Thoracic aorta (tissue), 2 donors: ENCODE data around the gene ATAT1. TPM values are rescaled to one million over a fixed set of nuclear protein-coding genes. Genes with fewer than 3 reads are reported as not detected.

Experiments used
- ATAC-seq: fragments of 150-250 bp; one replicate; pipeline ENCODE4 v1.8.0; 2017; ENCODE audit warnings: low read depth; ENCODE audit not compliant: insufficient number of reproducible peaks, low FRiP score
- DNase-seq: peaks from one replicate; pipeline ENCODE4 v3.0.0-alpha.2; 2020; ENCODE audit warnings: low spot score
- H3K27ac ChIP-seq, 2 donors: fragments of 200-600 bp; sonication (generic); 1 replicate in 1 of 2; 2 replicates in 1 of 2; pipeline ENCODE4 v1.5.1; 2016; ENCODE audit warnings: mild to moderate bottlenecking in 2 of 2, moderate library complexity in 2 of 2
- H3K27me3 ChIP-seq: fragments of 200-600 bp; sonication (generic); replicated peaks from 2 replicates; pipeline ENCODE4 v1.6.0; 2016; ENCODE audit warnings: mild to moderate bottlenecking; ENCODE audit not compliant: insufficient read depth
- H3K36me3 ChIP-seq: fragments of 200-600 bp; sonication (generic); one replicate; pipeline ENCODE4 v1.5.1; 2016
- H3K4me1 ChIP-seq, 2 donors: fragments of 200-600 bp; sonication (generic); 1 replicate in 1 of 2; 2 replicates in 1 of 2; pipeline versions ENCODE4 v1.5.1 to v1.6.0; 2016; ENCODE audit warnings: low read depth in 2 of 2, mild to moderate bottlenecking in 1 of 2; ENCODE audit not compliant: control insufficient read depth in 1 of 2
- H3K4me3 ChIP-seq: fragments of 200-600 bp; sonication (generic); 2 replicates; pipeline ENCODE4 v1.5.1; 2016; ENCODE audit warnings: mild to moderate bottlenecking
- H3K9me3 ChIP-seq: fragments of 200-600 bp; sonication (generic); 2 replicates; pipeline ENCODE4 v1.5.1; 2016
- total RNA-seq, 2 donors: library from RNA; depleted of rRNA; stranded (reverse); fragments of >200 nt; gene quantifications; one replicate each; pipeline versions ENCODE4 v1.1.0 to v1.2.3, GENCODE V29; 2016
- TF ChIP-seq, protein P1 (sequence below): fragments of 200-600 bp; sonication (generic); IDR thresholded peaks from one replicate; pipeline ENCODE4 v1.5.1; 2019; ENCODE audit warnings: antibody characterized with exemption

The ATAT1 gene
- total RNA-seq, 2 donors from 2014 or later: 4.1 to 12.2 TPM

DNA sequence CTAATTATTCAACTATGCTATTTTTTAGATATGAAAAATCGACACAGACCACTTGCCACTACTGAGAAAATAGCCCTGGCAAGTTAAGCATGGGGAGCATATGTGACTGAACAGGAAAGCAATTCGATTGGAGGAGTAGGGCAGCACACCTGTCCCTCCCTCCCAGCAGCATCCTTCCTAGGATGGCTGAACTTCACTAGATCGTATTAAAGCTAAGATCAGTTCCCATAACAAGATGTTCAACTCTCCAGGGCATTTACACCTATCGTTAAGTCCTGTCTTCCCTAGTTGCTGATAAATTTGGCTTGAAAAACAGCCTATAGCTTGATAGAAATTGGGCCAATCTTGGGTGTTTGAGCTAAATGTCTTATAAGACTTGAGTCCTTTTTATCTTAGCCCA is 16.6 kb upstream of the ATAT1 start:
- H3K27me3 ChIP-seq: no peaks in the 10 kb centered on the region
- no peak for DNase-seq
- TF ChIP-seq, protein P1, sequence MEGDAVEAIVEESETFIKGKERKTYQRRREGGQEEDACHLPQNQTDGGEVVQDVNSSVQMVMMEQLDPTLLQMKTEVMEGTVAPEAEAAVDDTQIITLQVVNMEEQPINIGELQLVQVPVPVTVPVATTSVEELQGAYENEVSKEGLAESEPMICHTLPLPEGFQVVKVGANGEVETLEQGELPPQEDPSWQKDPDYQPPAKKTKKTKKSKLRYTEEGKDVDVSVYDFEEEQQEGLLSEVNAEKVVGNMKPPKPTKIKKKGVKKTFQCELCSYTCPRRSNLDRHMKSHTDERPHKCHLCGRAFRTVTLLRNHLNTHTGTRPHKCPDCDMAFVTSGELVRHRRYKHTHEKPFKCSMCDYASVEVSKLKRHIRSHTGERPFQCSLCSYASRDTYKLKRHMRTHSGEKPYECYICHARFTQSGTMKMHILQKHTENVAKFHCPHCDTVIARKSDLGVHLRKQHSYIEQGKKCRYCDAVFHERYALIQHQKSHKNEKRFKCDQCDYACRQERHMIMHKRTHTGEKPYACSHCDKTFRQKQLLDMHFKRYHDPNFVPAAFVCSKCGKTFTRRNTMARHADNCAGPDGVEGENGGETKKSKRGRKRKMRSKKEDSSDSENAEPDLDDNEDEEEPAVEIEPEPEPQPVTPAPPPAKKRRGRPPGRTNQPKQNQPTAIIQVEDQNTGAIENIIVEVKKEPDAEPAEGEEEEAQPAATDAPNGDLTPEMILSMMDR: no peak
- no peak for ATAC-seq
- peaks cover 38% of the 10 kb centered on the region for H3K36me3 ChIP-seq
- no peak overlapping the region for H3K27ac ChIP-seq
- H3K4me1 ChIP-seq: peaks cover 25 to 52% of the 10 kb centered on the region in 2 donors
- no peak overlapping the region for H3K4me3 ChIP-seq
- no peaks in the 10 kb centered on the region for H3K9me3 ChIP-seq

DNA sequence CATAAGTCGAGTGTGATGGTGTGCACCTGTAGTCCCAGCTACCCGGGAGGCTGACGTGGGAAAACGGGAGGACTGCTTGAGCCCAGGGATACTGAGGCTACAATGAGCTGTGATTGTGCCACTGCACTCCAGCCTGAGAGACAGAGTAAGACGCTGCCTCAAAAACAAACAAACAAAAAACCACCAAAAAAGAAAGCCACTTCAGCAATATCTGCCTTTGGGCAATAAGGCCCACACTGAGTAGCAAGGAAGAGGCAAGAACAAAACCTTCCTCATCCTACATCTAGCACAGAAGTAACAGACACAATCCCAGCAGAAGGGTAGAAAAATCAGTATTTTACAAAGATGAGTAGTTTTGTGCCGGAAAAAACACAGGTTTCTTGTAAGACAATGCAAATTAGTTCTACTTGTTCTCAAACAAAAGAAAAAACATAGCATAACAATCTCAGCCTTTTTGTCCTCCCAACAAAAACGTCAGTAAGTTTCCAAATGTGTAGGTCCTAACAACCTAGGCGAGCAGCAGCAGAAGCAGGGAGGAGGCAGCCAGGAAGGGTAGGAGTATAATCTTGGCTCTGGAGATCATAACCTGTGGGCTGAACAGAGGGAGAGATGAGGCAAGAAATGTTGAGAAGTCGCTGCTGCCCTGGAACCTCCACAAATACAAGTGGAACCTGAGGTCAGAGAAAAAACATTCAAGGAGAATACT is 15.4 kb upstream of the ATAT1 start:
- ATAC-seq (no peak), DNase-seq (no peak)
- Histone ChIP-seq H3K4me1 (peaks cover 25 to 52% of the 10 kb centered on the region in 2 donors), H3K4me3 (no peak overlapping the region), H3K27ac (peak overlapping the region in 1 of 2 donors; percentile 8), H3K9me3 (no peaks in the 10 kb centered on the region), H3K27me3 (no peaks in the 10 kb centered on the region), H3K36me3 (peaks cover 26% of the 10 kb centered on the region)
- TF ChIP-seq, protein P1: no peak

DNA sequence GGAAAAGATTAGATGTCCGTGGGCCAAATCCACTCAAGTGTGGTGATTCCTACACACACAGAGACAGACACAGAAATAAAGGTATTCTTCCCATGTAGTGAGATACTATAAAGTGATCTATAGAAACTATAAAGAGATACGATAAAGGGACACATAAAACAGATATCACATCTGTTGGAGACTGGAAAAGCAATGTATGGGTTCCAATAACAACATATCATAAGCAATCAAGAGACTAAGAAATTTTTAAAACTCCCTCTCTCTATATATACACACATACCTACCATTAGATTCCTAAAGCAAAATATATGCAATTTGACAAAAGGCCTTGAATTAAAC is 14.8 kb upstream of the ATAT1 start:
- peaks cover 25 to 52% of the 10 kb centered on the region in 2 donors for H3K4me1 ChIP-seq
- peaks cover 25% of the 10 kb centered on the region for H3K36me3 ChIP-seq
- no peak for ATAC-seq
- H3K27ac ChIP-seq: peak overlapping the region in 1 of 2 donors; percentile 94
- TF ChIP-seq, protein P1: no peak
- no peaks in the 10 kb centered on the region for H3K27me3 ChIP-seq
- DNase-seq: no peak
- no peaks in the 10 kb centered on the region for H3K9me3 ChIP-seq
- H3K4me3 ChIP-seq: no peak overlapping the region

DNA sequence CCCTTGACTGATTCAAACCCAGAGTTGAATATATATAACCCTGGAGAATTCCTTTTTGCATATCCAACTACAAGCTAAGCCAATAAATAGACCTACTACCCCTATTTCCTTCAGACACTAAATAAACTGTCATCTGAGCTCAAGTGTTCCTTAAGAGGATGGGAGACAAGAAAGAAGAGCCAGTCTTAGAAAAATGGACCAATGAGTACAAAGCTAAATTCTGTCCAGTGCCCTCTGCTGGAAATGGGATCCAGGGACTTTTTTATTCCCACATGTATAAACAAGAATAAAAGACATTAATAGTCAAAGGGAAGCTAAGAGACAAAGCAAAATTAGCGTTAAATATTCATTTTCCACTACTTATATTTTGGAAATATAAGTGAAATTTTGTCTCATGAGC is 14.5 kb upstream of the ATAT1 start:
- Histone ChIP-seq H3K27ac (peak overlapping the region in 1 of 2 donors; percentile 94), H3K4me3 (no peak overlapping the region), H3K4me1 (peaks cover 25 to 52% of the 10 kb centered on the region in 2 donors), H3K36me3 (peaks cover 22% of the 10 kb centered on the region), H3K27me3 (no peaks in the 10 kb centered on the region), H3K9me3 (no peaks in the 10 kb centered on the region)
- TF ChIP-seq, protein P1: no peak
- ATAC-seq (no peak), DNase-seq (no peak)

DNA sequence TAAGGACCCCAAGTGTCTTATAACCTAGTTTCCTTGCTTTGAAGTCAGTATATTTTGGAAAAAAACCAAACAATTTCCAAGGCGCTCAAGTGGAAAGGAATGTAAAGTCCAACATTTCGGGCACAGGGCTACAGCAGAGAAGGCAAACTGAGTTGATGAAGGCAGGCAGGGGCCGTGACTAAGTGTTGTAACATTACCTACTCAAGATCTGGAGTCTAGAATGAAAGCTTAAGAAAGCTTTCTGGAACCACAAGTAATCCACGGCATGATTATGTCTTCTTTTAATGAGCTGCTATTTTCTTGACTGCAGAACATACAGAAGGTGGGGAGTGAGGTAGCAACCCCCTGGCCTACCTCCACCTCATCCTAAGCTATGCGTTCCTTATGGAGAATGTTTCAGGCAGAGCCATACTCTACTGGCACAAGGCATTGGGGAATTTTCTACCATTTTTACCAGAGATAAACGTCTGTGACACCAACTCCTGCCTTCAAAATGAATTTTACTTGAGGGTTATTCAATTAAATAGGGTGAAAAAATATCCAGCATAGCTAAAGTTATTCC is 13.9 kb upstream of the ATAT1 start:
- H3K9me3 ChIP-seq: no peaks in the 10 kb centered on the region
- TF ChIP-seq, protein P1: no peak
- no peak for ATAC-seq
- peak overlapping the region in 1 of 2 donors; percentile 94 for H3K27ac ChIP-seq
- H3K36me3 ChIP-seq: peaks cover 17% of the 10 kb centered on the region
- no peak overlapping the region for H3K4me3 ChIP-seq
- no peak for DNase-seq
- H3K27me3 ChIP-seq: no peaks in the 10 kb centered on the region
- peaks cover 25 to 52% of the 10 kb centered on the region in 2 donors for H3K4me1 ChIP-seq
